HEK293 (cell line): ENCODE data around the gene CHD2.
A peak's percentile ranks its signal among the peaks of the same experiment; 100 is the strongest.

ENCODE experiments used
- BCL11B ChIP-seq: fragments of 450-650 bp; formaldehyde crosslinking; IDR thresholded peaks from 2 replicates; pipeline ENCODE4 v1.5.1; 2016; ENCODE audit warnings: low read depth, missing biosample characterization, missing genetic modification characterization
- CTCF ChIP-seq: fragments of 450-650 bp; formaldehyde crosslinking; IDR thresholded peaks from 2 replicates; pipeline ENCODE4 v1.5.1; 2016; ENCODE audit warnings: missing biosample characterization, missing genetic modification characterization
- ELK4 ChIP-seq: IDR thresholded peaks from 2 replicates; pipeline ENCODE4 v1.6.1; 2011; ENCODE audit warnings: mild to moderate bottlenecking, low read depth, low read length, borderline replicate concordance
- GLIS2 ChIP-seq: fragments of 450-650 bp; formaldehyde crosslinking; IDR thresholded peaks from 2 replicates; pipeline ENCODE4 v1.5.1; 2016; ENCODE audit warnings: missing biosample characterization, missing genetic modification characterization
- HIC1 ChIP-seq: fragments of 450-650 bp; formaldehyde crosslinking; IDR thresholded peaks from 2 replicates; pipeline ENCODE4 v1.5.1; 2016; ENCODE audit warnings: missing biosample characterization, missing genetic modification characterization
- HOXC10 ChIP-seq: sonication (generic); formaldehyde crosslinking; IDR thresholded peaks from 2 replicates; pipeline ENCODE4 v1.8.1; 2023; ENCODE audit warnings: mild to moderate bottlenecking, missing genetic modification reagents
- HOXD13 ChIP-seq: sonication (generic); formaldehyde crosslinking; IDR thresholded peaks from 2 replicates; pipeline ENCODE4 v1.8.0; 2022; ENCODE audit warnings: missing genetic modification reagents, borderline replicate concordance
- KLF1 ChIP-seq: fragments of 450-650 bp; formaldehyde crosslinking; IDR thresholded peaks from 2 replicates; pipeline ENCODE4 v1.5.1; 2016; ENCODE audit warnings: missing biosample characterization, missing genetic modification characterization
- KLF8 ChIP-seq: fragments of 450-650 bp; formaldehyde crosslinking; IDR thresholded peaks from 2 replicates; pipeline ENCODE4 v1.5.1; 2016; ENCODE audit warnings: missing biosample characterization, missing genetic modification characterization
- PRDM1 ChIP-seq: fragments of 450-650 bp; formaldehyde crosslinking; IDR thresholded peaks from 2 replicates; pipeline ENCODE4; 2016; ENCODE audit warnings: missing biosample characterization, missing genetic modification characterization
- RBAK ChIP-seq: fragments of 450-650 bp; formaldehyde crosslinking; IDR thresholded peaks from 2 replicates; pipeline ENCODE4 v1.5.1; 2016; ENCODE audit warnings: missing biosample characterization, missing genetic modification characterization
- SETDB1 ChIP-seq: IDR thresholded peaks from one replicate; pipeline ENCODE4 v1.6.1; 2017; ENCODE audit warnings: mild to moderate bottlenecking, low read length, moderate library complexity, mixed read lengths; ENCODE audit not compliant: insufficient read length
- SP7 ChIP-seq: fragments of 450-650 bp; formaldehyde crosslinking; IDR thresholded peaks from 2 replicates; pipeline ENCODE4 v1.5.1; 2016; ENCODE audit warnings: missing biosample characterization, missing genetic modification characterization
- ZBTB26 ChIP-seq: fragments of 450-650 bp; formaldehyde crosslinking; optimal IDR thresholded peaks from 2 replicates; pipeline ENCODE3; 2016; ENCODE audit warnings: missing biosample characterization, mild to moderate bottlenecking, missing genetic modification characterization
- ZBTB6 ChIP-seq: fragments of 450-650 bp; formaldehyde crosslinking; IDR thresholded peaks from 2 replicates; pipeline ENCODE4 v1.5.1; 2017; ENCODE audit warnings: missing biosample characterization, missing genetic modification characterization
- ZBTB7A ChIP-seq: fragments of 450-650 bp; formaldehyde crosslinking; IDR thresholded peaks from 2 replicates; pipeline ENCODE4 v1.5.1; 2016; ENCODE audit warnings: low read depth, missing biosample characterization, missing genetic modification characterization
- ZFHX2 ChIP-seq: fragments of 450-650 bp; formaldehyde crosslinking; conservative IDR thresholded peaks from 2 replicates; pipeline ENCODE4 v1.5.1; 2016; ENCODE audit warnings: missing biosample characterization, missing genetic modification characterization
- ZFP3 ChIP-seq: fragments of 450-650 bp; formaldehyde crosslinking; IDR thresholded peaks from 2 replicates; pipeline ENCODE4 v1.5.1; 2016; ENCODE audit warnings: low read depth, missing biosample characterization, missing genetic modification characterization
- ZIC2 ChIP-seq: fragments of 450-650 bp; formaldehyde crosslinking; IDR thresholded peaks from 2 replicates; pipeline ENCODE4 v1.5.1; 2016; ENCODE audit warnings: missing biosample characterization, missing genetic modification characterization
- ZNF138 ChIP-seq: fragments of 450-650 bp; formaldehyde crosslinking; IDR thresholded peaks from 2 replicates; pipeline ENCODE4 v1.5.1; 2016; ENCODE audit warnings: missing biosample characterization, missing genetic modification characterization, borderline replicate concordance
- ZNF146 ChIP-seq: fragments of 450-650 bp; formaldehyde crosslinking; IDR thresholded peaks from 2 replicates; pipeline ENCODE4 v1.5.1; 2016; ENCODE audit warnings: missing biosample characterization, missing genetic modification characterization
- ZNF16 ChIP-seq: fragments of 450-650 bp; formaldehyde crosslinking; IDR thresholded peaks from 2 replicates; pipeline ENCODE4 v1.5.1; 2016; ENCODE audit warnings: low read depth, missing biosample characterization, missing genetic modification characterization
- ZNF23 ChIP-seq: fragments of 450-650 bp; formaldehyde crosslinking; IDR thresholded peaks from 2 replicates; pipeline ENCODE4 v1.5.1; 2016; ENCODE audit warnings: missing biosample characterization, missing genetic modification characterization, borderline replicate concordance
- ZNF324 ChIP-seq: fragments of 450-650 bp; formaldehyde crosslinking; IDR thresholded peaks from 2 replicates; pipeline ENCODE4 v1.5.1; 2016; ENCODE audit warnings: missing biosample characterization, missing genetic modification characterization
- ZNF335 ChIP-seq: fragments of 450-650 bp; formaldehyde crosslinking; conservative IDR thresholded peaks from 2 replicates; pipeline ENCODE4 v1.5.1; 2016; ENCODE audit warnings: missing biosample characterization, missing genetic modification characterization
- ZNF48 ChIP-seq: fragments of 450-650 bp; formaldehyde crosslinking; IDR thresholded peaks from 2 replicates; pipeline ENCODE4 v1.5.1; 2016; ENCODE audit warnings: missing biosample characterization, missing genetic modification characterization
- ZNF501 ChIP-seq: fragments of 450-650 bp; formaldehyde crosslinking; IDR thresholded peaks from 2 replicates; pipeline ENCODE4 v1.5.1; 2016; ENCODE audit warnings: missing biosample characterization, missing genetic modification characterization
- ZNF645 ChIP-seq: fragments of 450-650 bp; formaldehyde crosslinking; IDR thresholded peaks from 2 replicates; pipeline ENCODE4; 2016; ENCODE audit warnings: missing biosample characterization, missing genetic modification characterization
- ZNF747 ChIP-seq: fragments of 450-650 bp; formaldehyde crosslinking; IDR thresholded peaks from 2 replicates; pipeline ENCODE4 v1.5.1; 2016; ENCODE audit warnings: missing biosample characterization, missing genetic modification characterization
- ZNF830 ChIP-seq: fragments of 450-650 bp; IDR thresholded peaks from 2 replicates; pipeline ENCODE4 v1.5.0; 2018; ENCODE audit warnings: missing biosample characterization, missing genetic modification characterization, low read depth, mild to moderate bottlenecking, moderate library complexity
- ZSCAN16 ChIP-seq: fragments of 450-650 bp; formaldehyde crosslinking; IDR thresholded peaks from 2 replicates; pipeline ENCODE4 v1.5.1; 2016; ENCODE audit warnings: missing biosample characterization, missing genetic modification characterization
- ZSCAN18 ChIP-seq: fragments of 450-650 bp; formaldehyde crosslinking; IDR thresholded peaks from 2 replicates; pipeline ENCODE4 v1.5.1; 2016; ENCODE audit warnings: missing biosample characterization, missing genetic modification characterization

The CHD2 gene

GRCh38 chr15:93030430-93031102 lies 130.4 kb downstream of the CHD2 start (continued):
- TF ChIP-seq ZNF48 (tag by site-specific recombination) (no peak), RBAK (tag by site-specific recombination) (no peak), ELK4 (no peak), ZNF747 (no peak), ZFHX2 (tag by site-specific recombination) (no peak), KLF1 (tag by site-specific recombination) (no peak), KLF8 (tag by site-specific recombination) (no peak), SP7 (tag by site-specific recombination) (no peak), ZBTB6 (tag by site-specific recombination) (no peak), GLIS2 (tag by site-specific recombination) (peak; percentile 38; the same call in 1 of the 2 replicates), ZBTB7A (tag by site-specific recombination) (no peak), ZNF146 (tag by site-specific recombination) (no peak), ZNF830 (tag by site-specific recombination) (no peak), SETDB1 (no peak), ZSCAN18 (tag by site-specific recombination) (no peak), ZNF501 (tag by site-specific recombination) (no peak), ZNF23 (no peak), ZSCAN16 (tag by site-specific recombination) (no peak), ZNF138 (tag by site-specific recombination) (no peak), ZNF645 (no peak), BCL11B (no peak), ZNF335 (tag by site-specific recombination) (no peak), HIC1 (tag by site-specific recombination) (no peak), PRDM1 (no peak), ZFP3 (no peak), ZIC2 (tag by site-specific recombination) (0 out of 2 replicates have a peak, but pooled peaks have one; percentile 24), ZBTB26 (tag by site-specific recombination) (no peak), CTCF (tag by site-specific recombination) (peak; percentile 88), HOXD13 (CRISPR knock-in tag) (no peak), ZNF324 (tag by site-specific recombination) (no peak), HOXC10 (CRISPR knock-in tag) (no peak), ZNF16 (tag by site-specific recombination) (no peak)
